Activated T-cell treated with anti-CD3 and anti-CD28 coated beads, Interleukin-2, amount 50 U/mL, for 4 hours (primary cell): ENCODE data around the gene LGALS9. TPM values are rescaled to one million over a fixed set of nuclear protein-coding genes. Genes with fewer than 3 reads are reported as not detected.
A peak's percentile ranks its signal among the peaks of the same experiment; 100 is the strongest.
"Not testable (repeated sequence)": the region's sequence is repeated elsewhere in the genome, so short reads cannot be mapped to it uniquely, and the experiment has no call there.

Source experiments
- ATAC-seq, 2 donors: fragments of 200-7000 bp; cut with Tn5 transposase; one replicate each; pipeline ENCODE4 v1.10.0; 2021
- DNase-seq: peaks from one replicate; pipeline ENCODE4 v3.0.0-alpha.2; 2020
- H3K27me3 Mint-ChIP-seq: one replicate; pipeline ENCODE4 v1.8.0; 2021; ENCODE audit warnings: low read depth, mixed read lengths
- H3K36me3 Mint-ChIP-seq: one replicate; pipeline ENCODE4 v1.8.0; 2022; ENCODE audit warnings: mixed read lengths; ENCODE audit not compliant: insufficient read depth
- H3K4me1 Mint-ChIP-seq: one replicate; pipeline ENCODE4 v1.8.0; 2021; ENCODE audit warnings: low read depth, mixed read lengths
- H3K4me3 Mint-ChIP-seq: one replicate; pipeline ENCODE4 v1.8.0; 2021; ENCODE audit warnings: mild to moderate bottlenecking, moderate library complexity, mixed read lengths
- H3K9me3 Mint-ChIP-seq: one replicate; pipeline ENCODE4 v1.8.0; 2021; ENCODE audit warnings: mixed read lengths
- total RNA-seq, 3 donors: library from RNA; stranded (reverse); gene quantifications; one replicate each; pipeline ENCODE4 v1.2.1, GENCODE V29; 2021

LGALS9 gene
- total RNA-seq, 3 donors from 2014 or later: 13.4 to 21.8 (median 16.4) TPM

DNA sequence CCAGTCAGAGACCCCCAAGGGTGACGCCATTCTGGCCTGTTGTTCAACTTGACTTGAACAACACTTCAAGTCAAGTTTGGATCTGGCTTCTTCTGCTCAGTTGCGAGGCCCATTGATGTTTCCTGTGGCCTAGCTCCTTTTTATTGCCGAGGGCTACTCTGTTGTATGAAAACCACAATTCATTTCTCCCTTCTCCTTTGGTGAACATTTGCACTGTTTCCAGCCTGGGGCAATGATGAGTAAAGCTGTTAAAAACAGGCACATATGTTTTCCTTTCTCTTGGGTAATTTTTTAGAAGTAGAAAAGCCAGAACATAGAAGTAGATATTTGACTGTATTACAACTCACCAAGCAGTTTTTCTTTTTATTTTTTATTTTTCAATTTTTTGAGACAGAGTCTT lies 1.7 kb upstream of the LGALS9 start:
- not testable (repeated sequence) for H3K4me3 Mint-ChIP-seq, H3K27me3 Mint-ChIP-seq, ATAC-seq, H3K36me3 Mint-ChIP-seq, DNase-seq, H3K9me3 Mint-ChIP-seq
- H3K4me1 Mint-ChIP-seq: peaks cover 42% of the 10 kb centered on the region

DNA sequence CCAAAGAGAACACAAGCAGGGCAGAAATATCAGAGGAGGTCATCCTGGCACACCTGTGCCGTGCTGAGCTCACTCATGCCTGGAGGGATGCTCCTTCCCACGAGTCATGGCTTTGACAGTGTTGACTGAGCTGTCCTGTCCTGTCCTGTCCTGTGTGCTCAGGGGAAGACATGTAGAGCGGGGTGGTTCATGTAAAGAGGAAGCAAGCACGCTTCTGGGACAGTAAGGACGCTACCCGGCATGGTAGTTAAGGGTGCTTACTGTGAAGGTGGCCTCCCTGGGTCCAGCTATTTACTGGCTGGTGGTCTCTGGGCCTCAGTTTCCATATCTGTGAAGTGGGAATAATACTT lies 398 bp downstream of the LGALS9 start:
- peaks cover 53% of the 10 kb centered on the region for H3K4me1 Mint-ChIP-seq
- peaks cover 6% of the 10 kb centered on the region for H3K36me3 Mint-ChIP-seq
- DNase-seq: no peak
- H3K27me3 Mint-ChIP-seq: no peaks in the 10 kb centered on the region
- peak overlapping the region; percentile 83 for H3K4me3 Mint-ChIP-seq
- H3K9me3 Mint-ChIP-seq: no peaks in the 10 kb centered on the region
- peak; percentile 62 to 69 for ATAC-seq

DNA sequence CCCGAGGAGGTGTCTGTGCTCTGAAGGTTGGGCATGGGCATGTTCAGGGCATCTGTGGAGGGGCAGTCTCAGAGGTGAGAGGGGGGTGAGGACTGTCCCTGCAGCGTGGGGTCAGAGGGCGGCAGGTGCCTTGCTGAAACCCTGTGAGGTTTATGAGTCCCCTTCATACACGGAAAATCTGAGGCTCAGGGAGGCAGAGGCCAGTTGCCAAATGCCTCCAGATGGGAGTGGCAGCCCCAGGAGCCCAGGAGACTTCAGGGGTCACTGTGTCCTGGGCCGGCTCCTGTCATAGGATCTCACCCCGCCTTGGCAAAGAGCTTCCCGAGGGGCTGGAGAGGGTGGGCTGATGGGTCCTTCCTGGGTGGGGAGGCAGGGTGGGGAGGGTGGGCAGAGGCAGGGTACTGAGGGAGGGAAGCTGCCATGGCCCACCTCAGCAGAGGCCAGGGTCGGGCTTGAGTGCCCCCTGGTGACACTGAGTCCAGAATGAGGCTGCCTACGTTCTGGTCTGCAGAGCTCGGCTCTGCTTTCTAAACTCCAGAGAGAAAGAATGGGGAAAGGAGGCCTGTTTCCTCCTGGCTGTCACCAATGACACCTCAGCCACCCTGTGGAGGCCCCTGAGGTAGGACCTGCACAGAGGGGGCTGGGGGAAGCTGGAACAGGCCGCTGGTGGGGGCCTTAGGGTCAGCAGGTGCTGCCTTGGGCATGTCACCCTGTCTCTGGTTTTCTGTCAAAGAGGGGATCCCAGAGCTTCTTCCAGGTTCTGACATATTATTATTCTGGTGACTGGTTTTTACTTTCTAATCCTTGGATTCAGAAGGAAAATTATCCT lies 1.1 kb downstream of the LGALS9 start:
- DNase-seq (no peak), ATAC-seq (no peak)
- no peaks in the 10 kb centered on the region for H3K27me3 Mint-ChIP-seq
- H3K4me3 Mint-ChIP-seq: peak overlapping the region; percentile 83
- no peaks in the 10 kb centered on the region for H3K9me3 Mint-ChIP-seq
- peaks cover 7% of the 10 kb centered on the region for H3K36me3 Mint-ChIP-seq
- H3K4me1 Mint-ChIP-seq: peaks cover 53% of the 10 kb centered on the region

GRCh38 chr17:27632766-27633165 lies 1.8 kb downstream of the LGALS9 start:
- H3K4me1 Mint-ChIP-seq: peaks cover 53% of the 10 kb centered on the region
- H3K9me3 Mint-ChIP-seq, H3K36me3 Mint-ChIP-seq, H3K27me3 Mint-ChIP-seq, ATAC-seq, DNase-seq: not testable (repeated sequence)
- H3K4me3 Mint-ChIP-seq: peak overlapping the region; percentile 83

DNA sequence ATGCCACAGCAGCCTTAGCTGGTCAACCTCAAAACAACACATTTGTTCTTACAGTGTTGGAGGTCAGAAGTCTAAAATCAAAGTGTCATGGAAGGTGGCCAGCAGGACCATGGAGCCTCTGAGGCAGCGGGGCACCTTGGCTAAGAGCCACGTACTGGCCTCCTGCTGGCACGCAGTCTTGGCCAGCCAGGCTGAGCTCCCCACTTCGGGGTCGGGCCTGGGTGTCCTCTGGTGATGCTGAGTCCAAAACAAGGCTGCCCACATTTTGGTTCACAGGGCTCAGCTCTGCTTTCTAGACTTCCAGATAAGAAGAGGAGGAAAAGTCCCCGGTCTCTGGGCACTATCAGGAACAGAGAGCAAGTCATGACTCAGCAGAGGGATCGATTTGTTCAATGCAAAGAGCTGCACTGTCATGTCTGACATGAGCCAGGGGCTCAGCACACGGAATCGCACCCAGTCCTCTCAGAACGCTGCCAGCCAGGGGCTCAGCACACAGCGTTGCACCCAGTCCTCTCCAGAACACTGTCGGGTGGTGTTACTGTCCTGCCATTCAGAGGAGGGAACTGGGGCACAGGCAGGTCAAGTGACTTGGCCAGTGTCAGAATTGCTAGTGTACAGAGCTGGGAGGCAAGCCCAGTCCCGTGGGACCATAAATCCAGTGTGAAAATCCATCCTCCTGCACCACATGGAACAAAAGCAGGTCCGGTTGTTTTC lies 2.5 kb downstream of the LGALS9 start:
- H3K4me1 Mint-ChIP-seq: peaks cover 53% of the 10 kb centered on the region
- peak overlapping the region; percentile 83 for H3K4me3 Mint-ChIP-seq
- peaks cover 9% of the 10 kb centered on the region for H3K36me3 Mint-ChIP-seq
- DNase-seq: no peak
- ATAC-seq: no peak
- H3K27me3 Mint-ChIP-seq: no peaks in the 10 kb centered on the region
- no peaks in the 10 kb centered on the region for H3K9me3 Mint-ChIP-seq

DNA sequence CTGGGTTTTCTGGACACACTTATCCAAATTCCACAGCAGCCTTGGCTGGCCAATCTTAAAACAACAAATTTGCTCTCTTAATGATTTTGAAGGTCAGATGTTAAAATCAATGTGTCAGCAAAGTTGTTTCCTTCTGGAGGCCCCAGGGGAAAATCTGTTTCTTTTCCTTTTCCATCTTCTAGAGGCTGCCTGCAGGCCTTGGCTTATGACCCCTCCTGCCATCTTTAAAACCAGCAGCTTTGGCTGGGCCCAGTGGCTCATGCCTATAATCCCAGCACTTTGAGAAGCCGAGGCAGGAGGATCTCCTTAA lies 3.0 kb downstream of the LGALS9 start:
- Mint-ChIP-seq H3K4me1 (peaks cover 53% of the 10 kb centered on the region), H3K27me3 (no peaks in the 10 kb centered on the region), H3K36me3 (peaks cover 10% of the 10 kb centered on the region), H3K4me3 (no peak overlapping the region), H3K9me3 (no peaks in the 10 kb centered on the region)
- no peak for ATAC-seq
- no peak for DNase-seq

- Mint-ChIP-seq H3K9me3 (no peaks in the 10 kb centered on the region), H3K36me3 (peaks cover 10% of the 10 kb centered on the region), H3K4me3 (no peak overlapping the region), H3K27me3 (no peaks in the 10 kb centered on the region), H3K4me1 (peaks cover 48% of the 10 kb centered on the region)
- no peak for ATAC-seq
- no peak for DNase-seq
Measured at GRCh38 chr17:27634776-27635175, 3.8 kb downstream of the LGALS9 start.

DNA sequence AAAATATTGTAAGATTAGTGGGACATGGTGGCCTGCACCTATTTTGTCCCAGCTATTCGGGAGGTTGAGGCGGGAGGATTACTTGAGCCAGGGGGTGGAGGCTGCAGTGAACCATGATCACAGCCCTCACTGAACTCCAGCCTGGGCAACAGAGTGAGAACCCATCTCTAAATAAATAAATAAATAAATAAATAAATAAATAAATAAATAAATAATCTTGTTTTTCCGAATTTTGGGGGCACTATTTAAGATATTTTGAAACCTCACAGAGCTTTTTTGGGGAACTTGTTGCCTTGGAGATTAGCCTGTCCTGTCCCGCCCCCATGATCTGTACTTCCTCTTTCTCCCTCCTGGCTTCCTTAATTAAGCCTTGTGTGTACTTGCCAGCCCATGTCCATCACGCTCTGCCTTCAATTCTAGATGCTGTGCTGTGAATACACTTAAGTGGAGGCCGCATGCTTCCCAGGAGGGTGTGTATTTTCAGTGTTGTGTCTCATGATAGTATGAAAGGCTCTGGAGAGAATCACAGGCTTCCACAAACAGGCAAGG lies 4.4 kb downstream of the LGALS9 start:
- no peaks in the 10 kb centered on the region for H3K27me3 Mint-ChIP-seq
- ATAC-seq (no peak), DNase-seq (no peak)
- no peaks in the 10 kb centered on the region for H3K9me3 Mint-ChIP-seq
- peaks cover 14% of the 10 kb centered on the region for H3K36me3 Mint-ChIP-seq
- H3K4me1 Mint-ChIP-seq: peaks cover 43% of the 10 kb centered on the region
- no peak overlapping the region for H3K4me3 Mint-ChIP-seq

- H3K4me3 Mint-ChIP-seq, DNase-seq, H3K27me3 Mint-ChIP-seq, ATAC-seq, H3K9me3 Mint-ChIP-seq: not testable (repeated sequence)
- H3K4me1 Mint-ChIP-seq: peaks cover 35% of the 10 kb centered on the region
- peaks cover 17% of the 10 kb centered on the region for H3K36me3 Mint-ChIP-seq
Measured at GRCh38 chr17:27636005-27636520, 5.1 kb downstream of the LGALS9 start.

DNA sequence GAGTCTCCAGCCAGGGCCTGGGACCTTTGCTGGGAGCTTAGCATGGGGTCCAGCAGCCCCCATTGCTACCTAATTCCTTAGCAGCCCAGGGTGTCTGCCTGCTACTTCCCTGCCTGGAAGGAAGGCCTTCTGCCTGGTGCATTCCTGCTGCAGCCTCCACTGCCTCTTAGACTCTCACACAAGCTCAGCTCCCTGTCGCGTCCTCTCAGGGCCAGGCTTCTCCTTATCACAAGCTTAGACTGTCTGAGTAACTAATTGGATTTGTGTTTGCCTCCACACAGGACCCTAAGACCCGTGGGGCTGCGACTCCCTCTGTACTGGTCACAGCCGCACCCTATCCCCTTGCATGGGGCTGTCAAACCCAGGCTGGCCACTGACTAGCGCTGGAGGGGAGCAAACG lies 6.8 kb downstream of the LGALS9 start:
- H3K4me1 Mint-ChIP-seq: peaks cover 20% of the 10 kb centered on the region
- H3K4me3 Mint-ChIP-seq, H3K27me3 Mint-ChIP-seq, H3K9me3 Mint-ChIP-seq, DNase-seq: not testable (repeated sequence)
- ATAC-seq: peak in 1 of 2 donors; percentile 27
- H3K36me3 Mint-ChIP-seq: peaks cover 20% of the 10 kb centered on the region

DNA sequence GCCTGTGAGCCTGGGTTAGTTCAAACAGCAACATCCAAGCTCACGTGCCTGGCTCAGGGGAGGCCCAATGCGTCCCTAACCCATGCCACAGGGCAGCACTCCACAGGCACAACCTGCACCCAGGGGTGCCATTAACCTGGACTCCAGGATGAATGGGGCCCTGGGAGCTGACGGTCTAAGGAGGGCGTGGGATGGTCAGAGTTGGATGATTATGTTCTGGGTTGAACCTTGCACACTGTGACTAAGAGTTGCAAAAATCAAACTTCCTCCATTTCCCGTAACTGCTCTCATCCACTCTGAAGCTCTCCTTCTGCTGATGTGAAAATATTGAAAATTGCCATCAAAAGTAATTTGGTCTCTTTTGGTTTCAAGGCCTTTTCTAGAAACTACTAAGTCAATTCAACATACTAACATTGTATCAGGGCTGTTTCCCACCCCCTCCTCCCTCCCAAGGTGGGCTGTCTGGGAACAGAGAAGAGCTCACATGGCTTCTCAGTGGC lies 7.5 kb downstream of the LGALS9 start:
- Mint-ChIP-seq H3K4me1 (peaks cover 13% of the 10 kb centered on the region), H3K36me3 (peaks cover 20% of the 10 kb centered on the region)
- not testable (repeated sequence) for ATAC-seq, H3K4me3 Mint-ChIP-seq, H3K27me3 Mint-ChIP-seq, H3K9me3 Mint-ChIP-seq, DNase-seq

- no peaks in the 10 kb centered on the region for H3K4me1 Mint-ChIP-seq
- H3K27me3 Mint-ChIP-seq: no peaks in the 10 kb centered on the region
- DNase-seq (no peak), ATAC-seq (no peak)
- H3K9me3 Mint-ChIP-seq: no peaks in the 10 kb centered on the region
- H3K4me3 Mint-ChIP-seq: no peak overlapping the region
- peaks cover 19% of the 10 kb centered on the region for H3K36me3 Mint-ChIP-seq
Measured at GRCh38 chr17:27640790-27641189, 9.8 kb downstream of the LGALS9 start.

DNA sequence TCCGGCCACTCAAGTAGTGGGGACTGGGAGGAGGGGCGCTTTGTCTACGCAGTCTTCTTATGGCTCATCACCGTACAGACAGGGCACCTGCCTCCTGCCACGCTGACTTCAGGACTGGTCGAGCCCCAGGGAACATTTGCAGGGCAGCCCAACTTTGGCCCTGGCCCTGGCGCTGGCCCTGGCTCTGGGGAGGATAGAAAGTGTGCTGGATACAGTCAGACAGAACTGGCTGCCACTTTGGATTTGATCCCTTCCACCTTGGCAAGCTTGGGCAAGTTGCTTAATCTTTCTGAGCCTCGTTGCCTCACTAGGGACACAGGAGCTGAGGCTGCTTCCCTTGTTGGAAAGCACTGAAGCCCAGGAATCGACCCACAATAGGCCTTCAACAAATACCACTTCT lies 13.6 kb downstream of the LGALS9 start:
- Mint-ChIP-seq H3K9me3 (no peaks in the 10 kb centered on the region), H3K4me1 (no peaks in the 10 kb centered on the region), H3K27me3 (no peaks in the 10 kb centered on the region), H3K36me3 (peaks cover 17% of the 10 kb centered on the region), H3K4me3 (no peak overlapping the region)
- DNase-seq: no peak
- ATAC-seq: no peak

DNA sequence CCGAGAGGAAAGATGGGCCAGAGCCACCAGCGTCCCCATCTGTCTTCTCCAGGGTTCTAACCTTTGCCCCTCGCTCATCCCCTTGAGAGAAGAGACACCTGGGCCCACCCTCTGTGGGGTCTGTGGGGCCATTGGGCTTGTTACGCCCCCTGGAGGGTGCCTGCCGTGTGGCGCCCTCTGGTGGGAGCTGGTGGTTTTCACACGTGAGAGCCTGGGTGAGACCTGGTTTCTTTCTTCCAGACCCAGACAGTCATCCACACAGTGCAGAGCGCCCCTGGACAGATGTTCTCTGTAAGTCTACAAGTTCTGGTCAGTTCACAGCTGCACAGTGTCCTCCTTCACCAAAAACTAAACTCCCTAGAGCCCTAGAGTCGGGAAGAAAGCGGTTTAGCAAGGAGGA lies 14.6 kb downstream of the LGALS9 start:
- not testable (repeated sequence) for H3K4me3 Mint-ChIP-seq, H3K27me3 Mint-ChIP-seq, DNase-seq, H3K9me3 Mint-ChIP-seq, H3K4me1 Mint-ChIP-seq
- peaks cover 15% of the 10 kb centered on the region for H3K36me3 Mint-ChIP-seq
- ATAC-seq: peak; percentile 58 to 70
